CD8-positive, alpha-beta memory T cell (primary cell): ENCODE measurements around the gene MACROD2. TPM values are rescaled to one million over a fixed set of nuclear protein-coding genes. Genes with fewer than 3 reads are reported as not detected.
"Not testable (repeated sequence)": the region's sequence is repeated elsewhere in the genome, so short reads cannot be mapped to it uniquely, and the experiment has no call there.

Experiments used
- CTCF ChIA-PET: fragments of 350-600 bp; sonication (Branson Sonifier 250); formaldehyde crosslinking; loops from one replicate; lab custom pipeline; 2021; ENCODE audit warnings: antibody characterized with exemption; lab: Charles Lee
- POLR2A ChIA-PET: fragments of 350-600 bp; sonication (Branson Sonifier 250); formaldehyde crosslinking; loops from one replicate; lab custom pipeline; 2021; ENCODE audit warnings: antibody characterized with exemption; lab: Charles Lee
- DNase-seq, 5 donors: peaks; one replicate each; pipeline versions ENCODE4 v3.0.0 to v3.0.0-alpha.2; 2020 to 2022; ENCODE audit warnings: mixed read lengths in 1 of 5
- H3K27ac ChIP-seq: one replicate; pipeline ENCODE4 v1.7.0; 2013; ENCODE audit warnings: low read depth, mild to moderate bottlenecking, low read length, moderate library complexity
- H3K27me3 ChIP-seq: 2 replicates; pipeline ENCODE4 v1.7.0; 2013; ENCODE audit warnings: low read length, mild to moderate bottlenecking; ENCODE audit not compliant: insufficient read depth, poor library complexity, severe bottlenecking
- H3K36me3 ChIP-seq: 2 replicates; pipeline ENCODE4 v1.7.0; 2013; ENCODE audit warnings: mild to moderate bottlenecking, low read length, moderate library complexity; ENCODE audit not compliant: insufficient read depth
- H3K4me1 ChIP-seq: 2 replicates; pipeline ENCODE4 v1.7.0; 2013; ENCODE audit warnings: mild to moderate bottlenecking, low read length, moderate library complexity; ENCODE audit not compliant: insufficient read depth
- H3K4me3 ChIP-seq: 2 replicates; pipeline ENCODE4 v1.7.0; 2013; ENCODE audit warnings: mild to moderate bottlenecking, low read length
- H3K9me3 ChIP-seq: 2 replicates; pipeline ENCODE4 v1.7.0; 2013; ENCODE audit warnings: mild to moderate bottlenecking, low read length
- H3K27ac Mint-ChIP-seq, 8 donors: one replicate each; pipeline ENCODE4 v1.8.0; 2020 to 2021; ENCODE audit warnings: mixed read lengths in 8 of 8, mild to moderate bottlenecking in 6 of 8, inconsistent platforms in 3 of 8, moderate library complexity in 3 of 8
- H3K27me3 Mint-ChIP-seq, 2 donors: one replicate each; pipeline ENCODE4 v1.8.0; 2020 to 2021; ENCODE audit warnings: mixed read lengths in 2 of 2, mild to moderate bottlenecking in 1 of 2, moderate library complexity in 1 of 2
- H3K36me3 Mint-ChIP-seq, 3 donors: one replicate each; pipeline ENCODE4 v1.8.0; 2020 to 2021; ENCODE audit warnings: mixed read lengths in 3 of 3, inconsistent platforms in 1 of 3, mild to moderate bottlenecking in 1 of 3
- H3K4me1 Mint-ChIP-seq, 3 donors: one replicate each; pipeline ENCODE4 v1.8.0; 2020 to 2021; ENCODE audit warnings: mixed read lengths in 3 of 3, inconsistent platforms in 1 of 3, mild to moderate bottlenecking in 1 of 3
- H3K4me3 Mint-ChIP-seq, 7 donors: one replicate each; pipeline ENCODE4 v1.8.0; 2020 to 2021; ENCODE audit warnings: mixed read lengths in 7 of 7, mild to moderate bottlenecking in 6 of 7, moderate library complexity in 4 of 7, inconsistent platforms in 2 of 7
- H3K9me3 Mint-ChIP-seq, 5 donors: one replicate each; pipeline ENCODE4 v1.8.0; 2020 to 2022; ENCODE audit warnings: mixed read lengths in 5 of 5, mild to moderate bottlenecking in 3 of 5, moderate library complexity in 2 of 5, inconsistent platforms in 1 of 5
- polyA plus RNA-seq: library from polyadenylated mRNA; unstranded; fragments of 300-500 nt; fragmentation: Illumina TruSeq; gene quantifications from one replicate; pipeline ENCODE4 v1.2.3, GENCODE V29; 2021
- total RNA-seq, 2 experiments: library from RNA; stranded (reverse); gene quantifications; one replicate each; pipeline ENCODE4 v1.2.3, GENCODE V29; 2021

MACROD2 gene
- total and polyA plus RNA-seq, 3 experiments from 2014 or later: not detected

GRCh38 chr20:14197097-14197496, 201.8 kb downstream of the MACROD2 start:
- H3K9me3 ChIP-seq: no peaks in the 10 kb centered on the region
- no peaks in the 10 kb centered on the region for H3K27me3 ChIP-seq
- H3K4me3 ChIP-seq: no peak overlapping the region
- no peaks in the 10 kb centered on the region for H3K4me1 ChIP-seq
- Mint-ChIP-seq H3K4me3 (no peak overlapping the region), H3K27me3 (no peaks in the 10 kb centered on the region), H3K36me3 (no peaks in the 10 kb centered on the region), H3K4me1 (no peaks in the 10 kb centered on the region), H3K9me3 (peaks cover 2 to 26% (median 16%) of the 10 kb centered on the region in 5 donors), H3K27ac (no peak overlapping the region)
- no peak for DNase-seq
- CTCF ChIA-PET: no interaction called here
- H3K36me3 ChIP-seq: no peaks in the 10 kb centered on the region
- H3K27ac ChIP-seq: no peak overlapping the region
- POLR2A ChIA-PET: no interaction called here

- no peaks in the 10 kb centered on the region for H3K27me3 ChIP-seq
- POLR2A ChIA-PET: no interaction called here
- CTCF ChIA-PET: no interaction called here
- DNase-seq: no peak
- Mint-ChIP-seq H3K36me3 (no peaks in the 10 kb centered on the region), H3K4me3 (no peak overlapping the region), H3K4me1 (no peaks in the 10 kb centered on the region), H3K9me3 (peaks cover 2 to 25% (median 20%) of the 10 kb centered on the region in 5 donors), H3K27ac (no peak overlapping the region), H3K27me3 (no peaks in the 10 kb centered on the region)
- no peaks in the 10 kb centered on the region for H3K9me3 ChIP-seq
- no peak overlapping the region for H3K4me3 ChIP-seq
- no peaks in the 10 kb centered on the region for H3K36me3 ChIP-seq
- H3K4me1 ChIP-seq: no peaks in the 10 kb centered on the region
- no peak overlapping the region for H3K27ac ChIP-seq
Observed at GRCh38 chr20:14198416-14198815, 203.1 kb downstream of the MACROD2 start.

GRCh38 chr20:14199111-14199510, 203.8 kb downstream of the MACROD2 start:
- Histone ChIP-seq H3K4me3 (no peak overlapping the region), H3K9me3 (no peaks in the 10 kb centered on the region), H3K36me3 (no peaks in the 10 kb centered on the region), H3K4me1 (no peaks in the 10 kb centered on the region), H3K27ac (no peak overlapping the region), H3K27me3 (no peaks in the 10 kb centered on the region)
- Mint-ChIP-seq H3K27me3 (no peaks in the 10 kb centered on the region), H3K9me3 (peaks cover 2 to 20% (median 20%) of the 10 kb centered on the region in 5 donors), H3K36me3 (no peaks in the 10 kb centered on the region), H3K4me1 (no peaks in the 10 kb centered on the region), H3K27ac (no peak overlapping the region), H3K4me3 (no peak overlapping the region)
- POLR2A ChIA-PET: no interaction called here
- CTCF ChIA-PET: no interaction called here
- no peak for DNase-seq

- H3K4me3 Mint-ChIP-seq: no peak overlapping the region
- Histone ChIP-seq H3K36me3 (no peaks in the 10 kb centered on the region), H3K27ac (no peak overlapping the region), H3K27me3 (no peaks in the 10 kb centered on the region), H3K4me1 (no peaks in the 10 kb centered on the region), H3K4me3 (no peak overlapping the region), H3K9me3 (no peaks in the 10 kb centered on the region)
- POLR2A ChIA-PET: no interaction called here
- no peaks in the 10 kb centered on the region for H3K36me3 Mint-ChIP-seq
- no peaks in the 10 kb centered on the region for H3K4me1 Mint-ChIP-seq
- H3K27me3 Mint-ChIP-seq: no peaks in the 10 kb centered on the region
- DNase-seq: no peak
- CTCF ChIA-PET: no interaction called here
- no peak overlapping the region for H3K27ac Mint-ChIP-seq
- peaks cover 5 to 28% (median 8%) of the 10 kb centered on the region in 5 donors for H3K9me3 Mint-ChIP-seq
Observed at GRCh38 chr20:14203657-14204056, 208.3 kb downstream of the MACROD2 start.

GRCh38 chr20:14207591-14207990, 212.3 kb downstream of the MACROD2 start:
- CTCF ChIA-PET: no interaction called here

GRCh38 chr20:14208956-14209355, 213.6 kb downstream of the MACROD2 start:
- no peak overlapping the region for H3K27ac Mint-ChIP-seq
- POLR2A ChIA-PET: no interaction called here
- no peaks in the 10 kb centered on the region for H3K4me1 Mint-ChIP-seq
- no peaks in the 10 kb centered on the region for H3K27me3 Mint-ChIP-seq
- no peak for DNase-seq
- Histone ChIP-seq H3K27me3 (no peaks in the 10 kb centered on the region), H3K27ac (no peak overlapping the region), H3K4me1 (no peaks in the 10 kb centered on the region), H3K36me3 (no peaks in the 10 kb centered on the region), H3K4me3 (no peak overlapping the region), H3K9me3 (no peaks in the 10 kb centered on the region)
- no peak overlapping the region for H3K4me3 Mint-ChIP-seq
- CTCF ChIA-PET: no interaction called here
- peaks cover 4 to 39% (median 9%) of the 10 kb centered on the region in 5 donors for H3K9me3 Mint-ChIP-seq
- H3K36me3 Mint-ChIP-seq: no peaks in the 10 kb centered on the region

More at GRCh38 chr20:14207591-14207990, 212.3 kb downstream of the MACROD2 start:
- H3K4me1 Mint-ChIP-seq: no peaks in the 10 kb centered on the region
- no peaks in the 10 kb centered on the region for H3K27me3 Mint-ChIP-seq
- no peaks in the 10 kb centered on the region for H3K36me3 Mint-ChIP-seq
- Histone ChIP-seq H3K27me3 (no peaks in the 10 kb centered on the region), H3K4me3 (no peak overlapping the region), H3K4me1 (no peaks in the 10 kb centered on the region), H3K27ac (no peak overlapping the region), H3K36me3 (no peaks in the 10 kb centered on the region), H3K9me3 (no peaks in the 10 kb centered on the region)
- POLR2A ChIA-PET: no interaction called here
- no peak overlapping the region for H3K27ac Mint-ChIP-seq
- no peak for DNase-seq
- H3K4me3 Mint-ChIP-seq: no peak overlapping the region
- H3K9me3 Mint-ChIP-seq: peaks cover 7 to 40% (median 9%) of the 10 kb centered on the region in 5 donors

GRCh38 chr20:14210146-14210545, 214.8 kb downstream of the MACROD2 start:
- peaks cover 4 to 39% (median 9%) of the 10 kb centered on the region in 5 donors for H3K9me3 Mint-ChIP-seq
- H3K27me3 Mint-ChIP-seq: peaks cover 0 to 2% of the 10 kb centered on the region in 2 donors
- no peaks in the 10 kb centered on the region for H3K36me3 Mint-ChIP-seq
- no peak overlapping the region for H3K4me3 Mint-ChIP-seq
- Histone ChIP-seq H3K36me3 (no peaks in the 10 kb centered on the region), H3K9me3 (no peaks in the 10 kb centered on the region), H3K27me3 (no peaks in the 10 kb centered on the region), H3K4me1 (no peaks in the 10 kb centered on the region), H3K4me3 (no peak overlapping the region), H3K27ac (no peak overlapping the region)
- H3K4me1 Mint-ChIP-seq: no peaks in the 10 kb centered on the region
- no peak overlapping the region for H3K27ac Mint-ChIP-seq
- POLR2A ChIA-PET: no interaction called here
- no peak for DNase-seq
- CTCF ChIA-PET: no interaction called here

- Mint-ChIP-seq H3K4me3 (no peak overlapping the region), H3K27me3 (peaks cover 0 to 2% of the 10 kb centered on the region in 2 donors), H3K27ac (no peak overlapping the region), H3K36me3 (no peaks in the 10 kb centered on the region), H3K4me1 (no peaks in the 10 kb centered on the region), H3K9me3 (peaks cover 8 to 33% (median 13%) of the 10 kb centered on the region in 5 donors)
- Histone ChIP-seq H3K9me3 (no peaks in the 10 kb centered on the region), H3K4me3 (no peak overlapping the region), H3K27me3 (no peaks in the 10 kb centered on the region), H3K4me1 (no peaks in the 10 kb centered on the region), H3K36me3 (no peaks in the 10 kb centered on the region), H3K27ac (no peak overlapping the region)
- CTCF ChIA-PET: no interaction called here
- DNase-seq: no peak
- POLR2A ChIA-PET: no interaction called here
Observed at GRCh38 chr20:14214046-14214445, 218.7 kb downstream of the MACROD2 start.

GRCh38 chr20:14215880-14216279, 220.6 kb downstream of the MACROD2 start:
- H3K27me3 ChIP-seq, H3K9me3 ChIP-seq, CTCF ChIA-PET, H3K36me3 Mint-ChIP-seq, H3K4me1 Mint-ChIP-seq, H3K27ac ChIP-seq, H3K27me3 Mint-ChIP-seq, POLR2A ChIA-PET, H3K27ac Mint-ChIP-seq, H3K4me3 ChIP-seq, H3K4me1 ChIP-seq, H3K4me3 Mint-ChIP-seq, DNase-seq, H3K36me3 ChIP-seq: not testable (repeated sequence)
- H3K9me3 Mint-ChIP-seq: peaks cover 5 to 22% (median 12%) of the 10 kb centered on the region in 5 donors
